ENCODE measurements around the gene CDH15.

DNA sequence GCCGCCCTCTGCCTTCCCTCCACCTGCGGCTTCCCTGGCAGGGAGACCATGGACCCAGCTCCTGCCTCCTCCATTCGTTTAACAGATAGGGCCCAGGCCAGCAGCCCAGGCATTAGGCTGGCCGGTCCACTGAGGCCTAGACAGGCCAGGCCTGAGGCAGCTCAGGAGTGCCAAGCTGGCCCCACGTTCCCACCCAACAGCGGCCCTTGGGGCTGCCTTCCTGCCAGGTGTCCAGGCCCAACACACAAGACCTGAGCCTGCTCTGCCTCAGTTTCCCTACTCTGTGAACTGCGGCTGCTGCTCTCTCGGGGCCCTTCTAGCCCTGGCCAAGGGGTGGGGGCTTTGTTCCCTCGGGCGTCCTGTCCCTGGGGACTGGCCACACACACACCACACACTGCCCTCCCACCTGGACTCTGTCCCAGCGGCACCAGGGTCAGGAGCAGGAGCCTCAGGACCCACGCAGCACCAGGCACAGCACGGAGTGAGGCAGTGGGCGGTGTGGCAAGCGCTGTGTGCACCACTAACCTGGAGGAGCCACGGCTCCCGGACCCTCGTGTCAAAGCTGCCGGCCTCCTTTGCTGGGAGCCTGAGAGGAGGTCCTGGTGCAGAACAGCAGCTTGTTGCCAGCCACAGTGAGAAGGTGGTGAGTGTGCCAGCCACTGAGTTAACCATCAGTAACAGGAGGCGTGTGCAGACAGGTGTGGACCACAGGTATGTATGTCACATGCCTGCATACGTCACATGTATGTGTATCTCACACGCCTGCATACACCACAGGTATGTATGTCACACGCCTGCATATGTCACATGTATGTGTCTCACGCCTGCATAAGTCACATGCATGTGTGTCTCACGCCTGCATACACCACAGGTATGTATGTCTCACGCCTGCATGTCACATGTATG lies 14.6 kb upstream of the CDH15 start:
- TF ChIP-seq, protein P1, sequence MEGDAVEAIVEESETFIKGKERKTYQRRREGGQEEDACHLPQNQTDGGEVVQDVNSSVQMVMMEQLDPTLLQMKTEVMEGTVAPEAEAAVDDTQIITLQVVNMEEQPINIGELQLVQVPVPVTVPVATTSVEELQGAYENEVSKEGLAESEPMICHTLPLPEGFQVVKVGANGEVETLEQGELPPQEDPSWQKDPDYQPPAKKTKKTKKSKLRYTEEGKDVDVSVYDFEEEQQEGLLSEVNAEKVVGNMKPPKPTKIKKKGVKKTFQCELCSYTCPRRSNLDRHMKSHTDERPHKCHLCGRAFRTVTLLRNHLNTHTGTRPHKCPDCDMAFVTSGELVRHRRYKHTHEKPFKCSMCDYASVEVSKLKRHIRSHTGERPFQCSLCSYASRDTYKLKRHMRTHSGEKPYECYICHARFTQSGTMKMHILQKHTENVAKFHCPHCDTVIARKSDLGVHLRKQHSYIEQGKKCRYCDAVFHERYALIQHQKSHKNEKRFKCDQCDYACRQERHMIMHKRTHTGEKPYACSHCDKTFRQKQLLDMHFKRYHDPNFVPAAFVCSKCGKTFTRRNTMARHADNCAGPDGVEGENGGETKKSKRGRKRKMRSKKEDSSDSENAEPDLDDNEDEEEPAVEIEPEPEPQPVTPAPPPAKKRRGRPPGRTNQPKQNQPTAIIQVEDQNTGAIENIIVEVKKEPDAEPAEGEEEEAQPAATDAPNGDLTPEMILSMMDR (IDR thresholded peaks at IDR 0.05; ENCODE audit: borderline replicate concordance, extremely low read depth, low read length, poor library complexity, severe bottlenecking) = no peak
- TF ChIP-seq EZH2 (IDR thresholded peaks at IDR 0.05; ENCODE audit: borderline replicate concordance, low read depth, low read length, severe bottlenecking) = no peak
